HG02588 (cell line): ENCODE measurements around the gene ZNF135.

ENCODE experiments used
- ATAC-seq: cut with Tn5 transposase; IDR thresholded peaks from one replicate; pipeline ENCODE4 v1.9.1; 2021; ENCODE audit warnings: mild to moderate bottlenecking, moderate library complexity; ENCODE audit not compliant: unreplicated experiment

ZNF135 gene

DNA sequence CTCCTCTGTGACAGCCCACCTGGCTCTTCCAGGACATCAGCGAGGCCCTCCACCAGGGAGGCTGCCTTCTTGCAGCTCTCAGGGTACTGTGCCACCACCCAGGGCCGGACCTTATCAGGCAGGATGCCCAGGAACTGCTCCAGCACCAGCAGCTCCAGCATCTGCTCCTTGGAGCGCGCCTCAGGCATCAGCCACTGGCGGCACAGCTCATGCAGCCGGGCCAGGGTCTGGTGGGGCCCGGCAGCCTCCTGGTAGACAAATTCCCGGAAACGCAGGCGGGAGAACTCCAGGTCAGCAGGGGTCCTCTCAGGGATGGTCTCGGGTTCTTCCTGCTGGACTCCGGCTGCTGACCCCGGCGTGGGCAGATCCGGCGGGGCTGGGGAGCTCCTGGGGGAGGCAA, 30.8 kb downstream of the ZNF135 start:
- no peak for ATAC-seq

DNA sequence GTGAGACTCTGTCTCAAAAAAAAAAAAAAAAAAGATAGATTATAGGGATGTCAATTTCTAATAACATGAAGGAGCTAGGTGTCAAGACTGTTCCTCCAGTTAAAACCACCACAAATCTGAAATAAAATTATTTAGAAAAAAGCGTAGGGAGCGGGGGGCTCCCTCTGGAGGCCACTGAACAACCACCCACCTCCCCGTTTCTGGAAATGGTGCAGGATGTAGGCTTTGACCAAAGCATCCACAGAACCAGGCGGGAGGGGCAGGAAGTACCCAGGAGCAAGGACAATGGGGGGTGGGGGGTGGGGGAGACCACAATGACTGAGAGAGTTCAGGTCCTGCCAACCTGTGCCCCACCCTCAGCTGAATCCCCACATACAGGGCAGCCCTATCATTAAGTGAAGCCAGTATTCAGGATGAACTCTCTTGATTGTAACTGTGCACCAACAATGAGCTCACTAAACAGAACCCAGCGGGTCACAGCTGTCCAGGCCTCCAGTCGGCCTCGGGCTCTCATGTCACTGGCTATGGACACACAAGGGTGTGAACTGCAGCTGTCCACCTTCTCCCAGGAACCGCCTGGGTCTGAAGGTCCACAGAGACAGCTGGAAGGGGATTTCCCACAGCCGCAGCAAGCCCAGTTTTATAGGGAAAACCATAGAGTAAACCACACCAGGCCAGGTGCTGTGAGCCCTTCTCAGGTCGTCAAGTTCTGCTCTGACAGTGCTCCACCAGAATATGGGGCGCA, 32.3 kb downstream of the ZNF135 start:
- ATAC-seq, result no peak

DNA sequence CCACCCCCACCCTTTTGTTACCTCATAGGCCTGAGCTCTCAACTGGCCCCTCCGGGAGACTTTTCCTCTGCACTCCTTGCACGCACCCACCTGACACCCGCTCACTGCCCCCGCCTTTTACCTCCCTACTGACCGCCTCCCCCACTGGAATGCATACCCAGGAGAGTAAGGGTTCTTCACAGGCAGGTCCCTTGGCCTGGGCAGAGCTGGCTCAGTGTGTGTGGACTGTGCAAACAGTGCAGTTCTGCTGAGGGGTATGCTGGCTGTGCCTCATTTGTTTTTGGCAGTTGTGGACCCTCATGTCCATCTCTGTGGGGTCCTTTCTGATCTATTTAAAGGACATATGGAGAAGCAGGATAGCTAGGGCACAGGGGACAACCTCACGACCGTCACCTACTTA, 34.0 kb downstream of the ZNF135 start:
- no peak for ATAC-seq

DNA sequence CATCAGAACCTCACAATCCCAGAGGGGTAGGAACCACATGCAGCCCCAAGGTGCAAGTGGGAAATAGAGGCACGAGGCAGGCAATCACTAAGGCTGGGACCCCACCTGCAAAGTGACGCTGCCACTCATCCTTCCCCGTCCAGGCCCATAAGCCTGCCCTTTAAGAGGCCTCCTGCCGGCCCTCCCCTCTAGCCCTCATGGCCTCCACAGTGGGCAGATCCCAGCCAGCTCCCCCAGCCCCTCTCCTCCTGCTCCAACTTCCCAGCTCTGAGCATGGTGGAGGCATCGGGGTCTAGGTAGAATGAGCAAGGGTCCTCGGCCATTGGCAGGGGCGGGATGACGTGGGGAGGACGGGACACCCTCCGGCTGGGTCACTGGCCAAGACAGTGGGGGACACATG, 36.2 kb downstream of the ZNF135 start:
- no peak for ATAC-seq

DNA sequence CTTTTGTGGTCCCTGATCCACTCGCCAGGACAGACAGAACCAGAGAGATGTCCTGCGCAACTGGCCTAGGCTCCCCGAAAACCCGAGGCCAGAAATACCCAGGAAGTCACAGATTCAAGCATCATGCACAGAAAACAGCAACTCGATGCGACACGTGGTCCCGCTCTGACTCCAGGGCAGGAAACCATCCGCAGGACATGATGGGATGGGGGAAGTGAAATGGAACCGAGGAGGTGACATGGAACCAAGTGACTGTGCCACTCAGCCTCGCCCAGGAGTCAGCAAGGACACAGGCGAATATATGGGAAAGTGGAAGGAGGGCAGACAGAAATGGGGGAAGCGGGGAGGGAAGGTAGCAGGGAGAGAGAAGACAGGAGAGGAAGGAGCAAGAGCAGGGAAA, 37.8 kb downstream of the ZNF135 start:
- ATAC-seq, result no peak

DNA sequence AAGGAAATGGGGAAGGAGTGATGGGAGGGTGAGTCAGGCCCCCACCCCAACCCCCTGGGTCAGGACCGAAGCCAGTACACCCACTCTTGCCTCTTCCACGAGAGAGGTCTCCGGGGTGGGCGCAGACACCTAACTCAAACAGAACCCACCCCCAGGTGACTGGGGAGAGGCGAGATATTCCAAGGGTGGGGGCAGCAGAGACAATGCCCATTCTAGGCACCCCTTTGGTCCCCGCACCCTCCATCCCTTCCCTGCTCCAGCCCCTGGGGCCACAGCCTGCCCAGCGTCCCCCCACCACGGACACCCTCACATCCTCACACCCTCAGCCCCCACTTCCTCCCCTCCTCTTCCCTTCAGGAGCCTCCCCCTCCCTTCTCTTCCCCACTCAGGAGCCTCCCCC, 38.3 kb downstream of the ZNF135 start:
- no peak for ATAC-seq

DNA sequence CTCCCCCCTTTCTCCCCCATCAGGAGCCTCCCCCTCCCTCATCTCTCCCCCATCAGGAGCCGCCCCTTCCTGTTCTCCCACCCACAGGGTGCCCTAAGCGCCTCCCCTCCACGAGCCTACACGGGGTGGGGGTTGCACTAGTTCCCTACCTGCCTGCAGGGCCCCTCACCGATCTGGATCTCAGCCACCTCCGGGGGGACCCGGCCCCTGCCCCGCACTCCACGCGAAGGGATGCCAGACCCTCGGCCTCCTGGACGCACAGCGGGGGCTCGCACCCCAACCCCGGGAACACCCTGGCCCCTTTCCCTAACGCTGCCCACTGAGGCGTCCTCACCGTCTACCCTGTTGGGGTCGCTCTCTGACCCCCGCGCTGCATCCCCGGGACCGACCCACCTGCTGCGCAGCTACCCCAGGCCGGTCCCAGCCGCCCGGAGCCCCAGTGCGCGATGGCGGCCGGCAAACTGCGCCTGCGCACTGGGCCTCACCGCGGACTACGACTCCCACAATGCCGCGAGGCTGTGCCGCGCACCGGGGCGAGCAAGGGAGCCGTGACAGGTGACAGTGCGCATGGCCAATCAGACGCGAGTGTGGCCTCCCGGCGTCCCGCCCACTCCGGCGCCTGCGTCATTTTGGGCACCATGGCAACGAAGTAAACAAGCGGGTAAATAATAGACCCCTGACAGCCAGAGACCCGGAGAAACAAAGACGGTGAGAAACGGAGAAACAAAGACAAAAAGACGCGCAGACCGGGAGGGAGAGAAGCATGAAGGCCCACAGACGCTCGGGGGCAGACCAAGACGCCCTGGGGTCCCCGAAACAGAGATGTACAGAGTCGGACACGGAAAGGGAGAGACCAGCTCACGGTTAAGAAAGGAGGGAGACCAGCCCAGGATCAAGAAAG, 38.9 kb downstream of the ZNF135 start, which contains the start of gene ZSCAN18:
Gene ZSCAN18, minus strand, starts transcription at position 451 of the 901 bp plus-strand sequence. CDS start 7,964 bp downstream, outside the sequence.
- peak; percentile 80 for ATAC-seq

DNA sequence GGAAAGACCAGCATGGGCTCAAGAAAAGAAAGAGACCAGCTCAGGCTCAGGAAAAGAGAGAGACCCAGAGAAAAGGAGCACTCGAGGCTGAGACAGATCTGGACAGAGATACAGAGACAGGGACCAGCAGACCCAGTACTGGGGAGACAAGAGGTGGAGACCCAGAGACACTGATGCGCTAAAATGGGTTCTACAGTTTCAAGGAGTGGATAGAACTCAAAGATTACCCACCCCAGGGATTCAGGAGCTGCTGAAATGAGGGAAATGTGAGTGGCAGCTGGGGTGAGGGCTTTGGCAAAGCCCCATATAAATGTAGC, 39.6 kb downstream of the ZNF135 start:
- ATAC-seq, result no peak

DNA sequence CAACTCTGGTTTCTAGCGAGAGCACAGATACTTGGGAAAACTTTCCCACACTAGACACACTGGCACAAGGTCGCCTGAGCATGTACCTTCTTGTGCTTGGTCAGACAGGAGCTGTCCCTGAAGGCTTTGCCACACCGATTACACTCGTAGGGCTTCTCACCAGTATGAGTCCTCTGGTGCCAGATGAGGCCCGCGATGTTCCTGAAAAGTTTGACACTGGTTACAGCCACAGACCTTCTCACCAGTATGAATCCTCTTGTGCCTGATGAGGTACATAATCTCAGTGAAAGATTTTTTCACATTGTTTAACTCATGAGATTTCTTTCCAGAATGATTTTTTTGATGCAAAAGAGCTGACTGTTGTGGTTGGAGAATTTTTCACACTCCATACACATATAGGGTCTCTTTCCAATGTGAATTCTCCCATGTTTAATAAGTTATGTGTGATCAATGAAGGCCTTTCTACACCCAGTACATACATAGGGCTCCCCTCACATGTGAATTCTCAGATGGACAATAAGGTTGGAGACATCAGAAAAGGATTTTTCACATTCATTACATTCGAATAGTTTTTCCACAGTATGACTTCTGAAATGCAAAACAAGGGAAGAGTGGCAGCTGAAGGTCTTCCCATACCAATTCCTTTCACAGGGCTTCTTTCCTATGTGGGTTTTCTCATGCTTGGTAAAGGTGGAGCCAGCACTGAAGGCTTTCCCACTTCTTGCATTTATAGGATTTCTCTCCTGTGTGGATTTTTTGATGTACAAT, 48.9 kb downstream of the ZNF135 start:
- ATAC-seq, result no peak

DNA sequence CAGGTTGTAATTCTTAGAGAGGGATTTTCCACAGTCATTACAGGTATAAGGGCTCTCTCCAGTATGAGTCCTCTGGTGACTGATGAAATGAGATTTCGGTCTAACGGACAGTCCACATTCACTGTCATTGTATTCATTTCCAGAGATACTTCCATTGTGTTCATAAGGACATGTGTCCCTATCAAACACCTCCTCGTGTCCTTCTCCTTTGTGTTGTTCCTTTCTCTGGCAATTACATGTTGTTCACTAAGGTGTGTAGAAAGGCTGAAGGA, 49.4 kb downstream of the ZNF135 start:
- no peak for ATAC-seq

DNA sequence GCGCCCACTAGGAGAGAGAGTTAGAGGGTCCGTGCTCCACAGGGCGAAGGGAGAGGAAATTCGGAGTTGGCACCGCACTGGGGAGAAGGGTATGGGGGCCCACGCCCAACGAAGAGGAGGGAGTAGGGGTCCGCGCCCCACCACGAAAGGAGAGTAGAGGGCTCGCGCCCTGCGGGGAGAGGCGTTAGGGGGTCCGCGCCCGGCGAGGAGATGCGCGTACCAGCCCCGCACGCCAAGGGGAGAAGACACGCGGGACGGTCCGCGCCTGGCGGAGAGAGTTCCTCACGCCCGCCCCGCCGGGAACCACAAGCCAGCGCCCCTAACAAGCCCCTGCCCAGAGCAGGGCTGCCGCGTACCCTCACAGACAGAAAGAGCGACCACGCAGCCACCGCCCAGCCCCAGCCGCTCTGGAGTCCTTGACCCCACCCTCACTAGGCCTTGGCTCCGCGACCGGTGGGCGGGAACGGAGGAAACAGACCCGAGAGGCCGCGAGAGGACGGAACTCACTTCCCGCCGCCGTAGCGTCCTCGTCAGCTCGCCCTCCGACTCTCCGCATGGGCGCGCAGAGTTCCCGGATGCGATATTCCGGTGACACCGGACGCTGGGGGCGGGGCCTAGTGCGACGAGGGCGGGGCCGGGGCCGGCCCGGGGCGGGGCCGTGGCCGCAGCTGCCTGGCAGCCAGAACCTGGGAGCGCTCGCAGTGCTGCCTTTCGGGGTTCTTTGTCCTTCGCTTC, 58.9 kb downstream of the ZNF135 start:
- ATAC-seq, result no peak

DNA sequence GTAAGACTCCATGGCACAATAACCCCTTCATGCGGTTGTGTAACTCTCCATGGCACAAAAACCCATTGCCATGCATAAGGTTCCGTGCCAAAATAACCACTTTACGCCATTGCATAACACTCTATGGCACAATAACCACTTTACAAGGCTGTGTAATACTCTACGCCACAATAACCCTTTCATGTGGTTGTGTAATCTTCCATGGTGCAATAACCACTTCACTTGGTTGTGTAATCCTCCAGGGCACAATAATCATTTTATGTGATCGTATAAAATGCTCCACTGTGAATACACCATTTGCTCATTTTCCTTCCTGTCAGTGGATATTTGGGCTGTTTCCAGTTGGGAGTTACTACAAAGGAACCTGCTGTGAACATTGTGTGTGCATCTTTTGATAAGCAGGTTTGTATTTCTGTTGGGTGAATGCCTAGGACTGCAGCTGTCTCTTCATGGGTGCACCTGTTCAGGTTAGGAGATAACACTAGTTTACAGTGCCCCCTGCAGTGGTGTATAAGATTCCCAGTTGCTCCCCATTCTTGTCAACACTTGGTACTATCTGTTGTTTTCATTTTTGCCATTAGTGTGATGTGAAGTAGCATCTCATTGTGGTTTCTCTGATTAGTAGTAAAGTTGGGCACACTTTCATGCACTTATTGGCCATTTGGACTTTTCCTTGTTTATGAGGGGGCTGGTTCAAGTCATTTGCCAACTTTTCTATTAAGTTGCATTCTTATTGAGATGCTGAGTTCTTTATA, 60.1 kb downstream of the ZNF135 start:
- no peak for ATAC-seq
